Measurements from ENCODE around the gene GK. TPM values are rescaled to one million over a fixed set of nuclear protein-coding genes. Genes with fewer than 3 reads are reported as not detected.
"Not testable (repeated sequence)": the region's sequence is repeated elsewhere in the genome, so short reads cannot be mapped to it uniquely, and the experiment has no call there.

Gene GK
- total RNA-seq, 1 experiment from 2014 or later = 7.5 TPM

DNA sequence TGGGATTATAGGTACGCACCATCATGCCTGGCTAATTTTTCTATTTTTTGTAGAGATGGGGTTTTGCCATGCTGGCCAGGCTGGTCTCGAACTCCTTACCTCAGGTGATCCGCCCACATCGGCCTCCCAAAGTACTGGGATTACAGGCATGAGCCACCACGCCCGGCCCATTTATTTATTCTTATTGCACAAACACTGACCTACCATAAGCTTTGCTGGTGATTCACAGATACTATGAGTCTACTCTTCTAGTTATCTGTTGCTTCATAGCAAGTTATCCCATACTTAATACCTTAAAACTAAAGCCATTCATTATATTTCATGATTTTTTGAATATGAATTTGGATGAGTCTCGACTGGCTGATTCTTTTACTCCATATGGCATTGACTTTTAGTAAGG, 120.5 kb downstream of the GK start:
- CTCF ChIA-PET; POLR2A ChIA-PET; H3K36me3 Mint-ChIP-seq; H3K27me3 Mint-ChIP-seq (ENCODE audit: low read depth); H3K9me3 Mint-ChIP-seq; H3K27ac Mint-ChIP-seq; H3K4me3 Mint-ChIP-seq; H3K4me1 Mint-ChIP-seq; DNase-seq (ENCODE audit: low spot score); ATAC-seq: not testable (repeated sequence)

DNA sequence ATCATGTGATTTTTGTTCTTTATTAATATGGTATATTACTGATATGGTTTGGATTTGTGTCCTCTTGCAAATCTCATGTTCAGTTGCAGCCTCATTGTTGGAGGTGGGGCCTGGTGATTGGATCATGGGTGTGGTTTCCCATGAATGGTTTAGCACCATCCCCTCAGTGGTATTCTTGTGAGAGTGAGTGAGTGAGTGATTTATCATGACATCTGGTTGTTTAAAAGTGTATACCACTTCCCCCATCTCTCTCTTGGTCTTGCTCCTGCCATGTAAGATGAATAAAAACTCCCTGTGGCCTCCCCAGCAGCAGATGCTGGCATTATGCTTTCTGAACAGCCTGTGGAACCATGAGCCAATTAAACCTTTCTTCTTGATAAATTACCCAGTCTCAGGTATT, 124.4 kb downstream of the GK start:
- POLR2A ChIA-PET = no interaction called here
- H3K9me3 Mint-ChIP-seq = peaks cover 4% of the 10 kb centered on the region; the same call in 1 of the 2 replicates
- DNase-seq (ENCODE audit: low spot score) (no peak), ATAC-seq (no peak)
- no peak overlapping the region for H3K27ac Mint-ChIP-seq
- peaks cover 21% of the 10 kb centered on the region for H3K4me1 Mint-ChIP-seq
- 0 out of 2 replicates have a peak, but pooled peaks cover 2% of the 10 kb centered on the region for H3K36me3 Mint-ChIP-seq
- H3K27me3 Mint-ChIP-seq (ENCODE audit: low read depth) = no peaks in the 10 kb centered on the region
- TF ChIP-seq TP53 (CRISPR knock-in tag; IDR thresholded peaks at IDR 0.05) = no peak
- no peak for TF ChIP-seq ZNF396 (CRISPR knock-in tag; IDR thresholded peaks at IDR 0.05; ENCODE audit: borderline replicate concordance)
- TF ChIP-seq RORB (CRISPR knock-in tag; IDR thresholded peaks at IDR 0.05) = no peak
- no peak for TF ChIP-seq GRHL2 (CRISPR knock-in tag; IDR thresholded peaks at IDR 0.05; ENCODE audit: insufficient replicate concordance, severe bottlenecking)
- TF ChIP-seq, protein P1, sequence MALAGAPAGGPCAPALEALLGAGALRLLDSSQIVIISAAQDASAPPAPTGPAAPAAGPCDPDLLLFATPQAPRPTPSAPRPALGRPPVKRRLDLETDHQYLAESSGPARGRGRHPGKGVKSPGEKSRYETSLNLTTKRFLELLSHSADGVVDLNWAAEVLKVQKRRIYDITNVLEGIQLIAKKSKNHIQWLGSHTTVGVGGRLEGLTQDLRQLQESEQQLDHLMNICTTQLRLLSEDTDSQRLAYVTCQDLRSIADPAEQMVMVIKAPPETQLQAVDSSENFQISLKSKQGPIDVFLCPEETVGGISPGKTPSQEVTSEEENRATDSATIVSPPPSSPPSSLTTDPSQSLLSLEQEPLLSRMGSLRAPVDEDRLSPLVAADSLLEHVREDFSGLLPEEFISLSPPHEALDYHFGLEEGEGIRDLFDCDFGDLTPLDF (CRISPR knock-in tag; IDR thresholded peaks at IDR 0.05) = no peak
- TF ChIP-seq, protein P2, sequence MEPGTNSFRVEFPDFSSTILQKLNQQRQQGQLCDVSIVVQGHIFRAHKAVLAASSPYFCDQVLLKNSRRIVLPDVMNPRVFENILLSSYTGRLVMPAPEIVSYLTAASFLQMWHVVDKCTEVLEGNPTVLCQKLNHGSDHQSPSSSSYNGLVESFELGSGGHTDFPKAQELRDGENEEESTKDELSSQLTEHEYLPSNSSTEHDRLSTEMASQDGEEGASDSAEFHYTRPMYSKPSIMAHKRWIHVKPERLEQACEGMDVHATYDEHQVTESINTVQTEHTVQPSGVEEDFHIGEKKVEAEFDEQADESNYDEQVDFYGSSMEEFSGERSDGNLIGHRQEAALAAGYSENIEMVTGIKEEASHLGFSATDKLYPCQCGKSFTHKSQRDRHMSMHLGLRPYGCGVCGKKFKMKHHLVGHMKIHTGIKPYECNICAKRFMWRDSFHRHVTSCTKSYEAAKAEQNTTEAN (CRISPR knock-in tag; IDR thresholded peaks at IDR 0.05) = no peak
- TF ChIP-seq, protein P3, sequence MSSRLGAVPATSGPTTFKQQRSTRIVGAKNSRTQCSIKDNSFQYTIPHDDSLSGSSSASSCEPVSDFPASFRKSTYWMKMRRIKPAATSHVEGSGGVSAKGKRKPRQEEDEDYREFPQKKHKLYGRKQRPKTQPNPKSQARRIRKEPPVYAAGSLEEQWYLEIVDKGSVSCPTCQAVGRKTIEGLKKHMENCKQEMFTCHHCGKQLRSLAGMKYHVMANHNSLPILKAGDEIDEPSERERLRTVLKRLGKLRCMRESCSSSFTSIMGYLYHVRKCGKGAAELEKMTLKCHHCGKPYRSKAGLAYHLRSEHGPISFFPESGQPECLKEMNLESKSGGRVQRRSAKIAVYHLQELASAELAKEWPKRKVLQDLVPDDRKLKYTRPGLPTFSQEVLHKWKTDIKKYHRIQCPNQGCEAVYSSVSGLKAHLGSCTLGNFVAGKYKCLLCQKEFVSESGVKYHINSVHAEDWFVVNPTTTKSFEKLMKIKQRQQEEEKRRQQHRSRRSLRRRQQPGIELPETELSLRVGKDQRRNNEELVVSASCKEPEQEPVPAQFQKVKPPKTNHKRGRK (CRISPR knock-in tag; IDR thresholded peaks at IDR 0.05; ENCODE audit: borderline replicate concordance) = no peak
- no peak for TF ChIP-seq TEAD4 (CRISPR knock-in tag; IDR thresholded peaks at IDR 0.05)
- no peak for TF ChIP-seq JAZF1 (CRISPR knock-in tag; IDR thresholded peaks at IDR 0.05)
- TF ChIP-seq, protein P4, sequence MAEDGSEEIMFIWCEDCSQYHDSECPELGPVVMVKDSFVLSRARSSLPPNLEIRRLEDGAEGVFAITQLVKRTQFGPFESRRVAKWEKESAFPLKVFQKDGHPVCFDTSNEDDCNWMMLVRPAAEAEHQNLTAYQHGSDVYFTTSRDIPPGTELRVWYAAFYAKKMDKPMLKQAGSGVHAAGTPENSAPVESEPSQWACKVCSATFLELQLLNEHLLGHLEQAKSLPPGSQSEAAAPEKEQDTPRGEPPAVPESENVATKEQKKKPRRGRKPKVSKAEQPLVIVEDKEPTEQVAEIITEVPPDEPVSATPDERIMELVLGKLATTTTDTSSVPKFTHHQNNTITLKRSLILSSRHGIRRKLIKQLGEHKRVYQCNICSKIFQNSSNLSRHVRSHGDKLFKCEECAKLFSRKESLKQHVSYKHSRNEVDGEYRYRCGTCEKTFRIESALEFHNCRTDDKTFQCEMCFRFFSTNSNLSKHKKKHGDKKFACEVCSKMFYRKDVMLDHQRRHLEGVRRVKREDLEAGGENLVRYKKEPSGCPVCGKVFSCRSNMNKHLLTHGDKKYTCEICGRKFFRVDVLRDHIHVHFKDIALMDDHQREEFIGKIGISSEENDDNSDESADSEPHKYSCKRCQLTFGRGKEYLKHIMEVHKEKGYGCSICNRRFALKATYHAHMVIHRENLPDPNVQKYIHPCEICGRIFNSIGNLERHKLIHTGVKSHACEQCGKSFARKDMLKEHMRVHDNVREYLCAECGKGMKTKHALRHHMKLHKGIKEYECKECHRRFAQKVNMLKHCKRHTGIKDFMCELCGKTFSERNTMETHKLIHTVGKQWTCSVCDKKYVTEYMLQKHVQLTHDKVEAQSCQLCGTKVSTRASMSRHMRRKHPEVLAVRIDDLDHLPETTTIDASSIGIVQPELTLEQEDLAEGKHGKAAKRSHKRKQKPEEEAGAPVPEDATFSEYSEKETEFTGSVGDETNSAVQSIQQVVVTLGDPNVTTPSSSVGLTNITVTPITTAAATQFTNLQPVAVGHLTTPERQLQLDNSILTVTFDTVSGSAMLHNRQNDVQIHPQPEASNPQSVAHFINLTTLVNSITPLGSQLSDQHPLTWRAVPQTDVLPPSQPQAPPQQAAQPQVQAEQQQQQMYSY (CRISPR knock-in tag; IDR thresholded peaks at IDR 0.05) = no peak
- TF ChIP-seq NR1H2 (CRISPR knock-in tag; IDR thresholded peaks at IDR 0.05) = no peak
- TF ChIP-seq, protein P5, sequence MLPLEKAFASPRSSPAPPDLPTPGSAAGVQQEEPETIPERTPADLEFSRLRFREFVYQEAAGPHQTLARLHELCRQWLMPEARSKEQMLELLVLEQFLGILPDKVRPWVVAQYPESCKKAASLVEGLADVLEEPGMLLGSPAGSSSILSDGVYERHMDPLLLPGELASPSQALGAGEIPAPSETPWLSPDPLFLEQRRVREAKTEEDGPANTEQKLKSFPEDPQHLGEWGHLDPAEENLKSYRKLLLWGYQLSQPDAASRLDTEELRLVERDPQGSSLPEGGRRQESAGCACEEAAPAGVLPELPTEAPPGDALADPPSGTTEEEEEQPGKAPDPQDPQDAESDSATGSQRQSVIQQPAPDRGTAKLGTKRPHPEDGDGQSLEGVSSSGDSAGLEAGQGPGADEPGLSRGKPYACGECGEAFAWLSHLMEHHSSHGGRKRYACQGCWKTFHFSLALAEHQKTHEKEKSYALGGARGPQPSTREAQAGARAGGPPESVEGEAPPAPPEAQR (CRISPR knock-in tag; IDR thresholded peaks at IDR 0.05) = no peak
- no peak for TF ChIP-seq ZBTB21 (CRISPR knock-in tag; IDR thresholded peaks at IDR 0.05; ENCODE audit: borderline replicate concordance)
- TF ChIP-seq FOXJ3 (CRISPR knock-in tag; IDR thresholded peaks at IDR 0.05; ENCODE audit: borderline replicate concordance) = no peak
- TF ChIP-seq, protein P6, sequence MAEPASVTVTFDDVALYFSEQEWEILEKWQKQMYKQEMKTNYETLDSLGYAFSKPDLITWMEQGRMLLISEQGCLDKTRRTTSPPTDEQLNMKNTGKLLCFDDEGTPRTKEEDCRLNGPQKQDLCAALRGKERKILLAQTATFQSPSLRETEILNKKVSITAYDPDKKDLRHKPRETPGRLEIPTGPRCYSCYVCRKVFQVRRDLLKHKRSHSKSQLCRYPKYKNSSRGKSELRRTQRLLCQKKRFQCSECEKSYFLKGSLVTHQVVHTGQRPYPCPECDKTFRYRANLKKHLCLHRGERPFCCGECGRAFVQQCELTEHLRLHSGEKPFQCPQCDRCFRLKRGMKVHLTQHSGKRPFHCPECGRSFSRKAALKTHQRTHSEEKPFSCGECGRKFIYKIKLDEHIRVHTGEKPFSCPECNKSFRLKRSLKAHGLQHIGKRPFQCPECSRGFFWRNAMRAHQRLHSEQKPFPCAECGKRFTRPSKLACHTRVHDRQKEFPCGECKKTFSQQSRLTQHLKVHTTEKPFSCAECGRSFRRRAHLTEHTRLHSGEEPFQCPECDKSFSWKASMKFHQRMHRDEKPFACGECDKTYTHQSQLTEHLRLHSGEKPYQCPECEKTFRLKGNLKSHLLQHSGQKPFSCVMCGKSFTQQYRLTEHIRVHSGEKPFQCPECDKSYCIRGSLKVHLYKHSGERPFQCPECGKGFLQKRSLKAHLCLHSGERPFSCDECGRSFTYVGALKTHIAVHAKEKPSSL (CRISPR knock-in tag; conservative IDR thresholded peaks at IDR 0.05) = no peak
- TF ChIP-seq ZNF232 (CRISPR knock-in tag; IDR thresholded peaks at IDR 0.05) = no peak
- CTCF ChIA-PET = no interaction called here
- H3K4me3 Mint-ChIP-seq = no peak overlapping the region
